ENCODE data around the gene PPP1R14C.
A peak's percentile ranks its signal among the peaks of the same experiment; 100 is the strongest.
"Not testable (repeated sequence)": the region's sequence is repeated elsewhere in the genome, so short reads cannot be mapped to it uniquely, and the experiment has no call there.

The PPP1R14C gene

GRCh38 chr6:150165020-150165702 is 22.3 kb downstream of the PPP1R14C start:
- no peak for DNase-seq

- no peak for DNase-seq
These were observed 24.6 kb downstream of the PPP1R14C start for GRCh38 chr6:150167479-150167873.

GRCh38 chr6:150169181-150169580 is 26.3 kb downstream of the PPP1R14C start:
- no peak for DNase-seq

- DNase-seq = no peak
These were observed 26.8 kb downstream of the PPP1R14C start for GRCh38 chr6:150169609-150170008.

- no peak for DNase-seq
These were observed 30.1 kb downstream of the PPP1R14C start for GRCh38 chr6:150172929-150173328.

- no peak for DNase-seq
These were observed 32.8 kb downstream of the PPP1R14C start for GRCh38 chr6:150175586-150176151.

GRCh38 chr6:150176152-150176551 is 33.3 kb downstream of the PPP1R14C start:
- no peak for DNase-seq

- no peak for DNase-seq
These were observed 33.8 kb downstream of the PPP1R14C start for GRCh38 chr6:150176659-150177058.

- DNase-seq = no peak
These were observed 34.6 kb downstream of the PPP1R14C start for GRCh38 chr6:150177259-150177951.

- peak; percentile 47 for DNase-seq
These were observed 35.2 kb downstream of the PPP1R14C start for GRCh38 chr6:150177952-150178520.

- no peak for DNase-seq
These were observed 36.2 kb downstream of the PPP1R14C start for GRCh38 chr6:150179030-150179429.

- DNase-seq = not testable (repeated sequence)
These were observed 37.1 kb downstream of the PPP1R14C start for GRCh38 chr6:150179907-150180424.

- no peak for DNase-seq
These were observed 37.7 kb downstream of the PPP1R14C start for GRCh38 chr6:150180517-150180916.

GRCh38 chr6:150182460-150183078 is 39.7 kb downstream of the PPP1R14C start:
- DNase-seq = no peak

GRCh38 chr6:150183105-150183504 is 40.3 kb downstream of the PPP1R14C start:
- no peak for DNase-seq

- DNase-seq = no peak
These were observed 41.1 kb downstream of the PPP1R14C start for GRCh38 chr6:150183966-150184365.

GRCh38 chr6:150184850-150185731 is 42.2 kb downstream of the PPP1R14C start:
- no peak for DNase-seq

GRCh38 chr6:150185732-150186117 is 42.9 kb downstream of the PPP1R14C start:
- no peak for DNase-seq

- no peak for DNase-seq
These were observed 43.5 kb downstream of the PPP1R14C start for GRCh38 chr6:150186129-150186898.

GRCh38 chr6:150187433-150187832 is 44.6 kb downstream of the PPP1R14C start:
- not testable (repeated sequence) for DNase-seq

- DNase-seq = no peak
These were observed 46.3 kb downstream of the PPP1R14C start for GRCh38 chr6:150189122-150189521.

All from right kidney (tissue), 1 donor.